MM.1S (cell line): ENCODE measurements around the gene ADAMTS18.

Source experiments
- DNase-seq: peaks from one replicate; pipeline ENCODE4 v3.0.0-alpha.2; 2015
- H2AFZ ChIP-seq: fragments of 300-600 bp; sonication (generic); 2 replicates; pipeline ENCODE4 v1.6.0; 2016; ENCODE audit warnings: antibody characterized with exemption, low read length
- H3F3A ChIP-seq: fragments of 300-600 bp; sonication (generic); 2 replicates; pipeline ENCODE4 v1.6.1; 2016; ENCODE audit warnings: mild to moderate bottlenecking, antibody characterized with exemption, low read length, moderate library complexity, mixed read lengths; ENCODE audit not compliant: insufficient read depth
- H3K27ac ChIP-seq: fragments of 300-600 bp; sonication (generic); 2 replicates; pipeline ENCODE4 v1.5.1; 2016; ENCODE audit warnings: mild to moderate bottlenecking, low read length
- H3K27me3 ChIP-seq: fragments of 300-600 bp; sonication (generic); replicated peaks from 2 replicates; pipeline ENCODE4 v1.6.0; 2016; ENCODE audit warnings: low read length; ENCODE audit not compliant: insufficient read depth
- H3K36me3 ChIP-seq: fragments of 300-600 bp; sonication (generic); replicated peaks from 2 replicates; pipeline ENCODE4 v1.6.1; 2016; ENCODE audit warnings: mild to moderate bottlenecking, low read length, mixed read lengths; ENCODE audit not compliant: insufficient read depth
- H3K4me1 ChIP-seq: fragments of 300-600 bp; sonication (generic); 2 replicates; pipeline ENCODE4 v1.6.1; 2016; ENCODE audit warnings: low read length, mixed read lengths
- H3K4me2 ChIP-seq: fragments of 300-600 bp; sonication (generic); 2 replicates; pipeline ENCODE4 v1.6.0; 2016; ENCODE audit warnings: low read depth, low read length
- H3K4me3 ChIP-seq: fragments of 300-600 bp; sonication (generic); 2 replicates; pipeline ENCODE4 v1.5.1; 2016; ENCODE audit warnings: low read length, mixed read lengths
- H3K79me2 ChIP-seq: fragments of 300-600 bp; sonication (generic); 2 replicates; pipeline ENCODE4 v1.6.1; 2016; ENCODE audit warnings: mixed run types, low read length, mixed read lengths
- H3K9ac ChIP-seq: fragments of 300-600 bp; sonication (generic); 2 replicates; pipeline ENCODE4 v1.6.1; 2016; ENCODE audit warnings: low read length, mixed read lengths
- H3K9me2 ChIP-seq: fragments of 300-600 bp; sonication (generic); replicated peaks from 2 replicates; pipeline ENCODE4 v1.6.1; 2016; ENCODE audit warnings: mild to moderate bottlenecking, low read length, mixed read lengths; ENCODE audit not compliant: insufficient read depth
- H3K9me3 ChIP-seq: fragments of 300-600 bp; sonication (generic); replicated peaks from 2 replicates; pipeline ENCODE4 v1.6.1; 2016; ENCODE audit warnings: mild to moderate bottlenecking, low read length, mixed read lengths; ENCODE audit not compliant: insufficient read depth
- H4K20me1 ChIP-seq: fragments of 300-600 bp; sonication (generic); 2 replicates; pipeline ENCODE4 v1.6.1; 2016; ENCODE audit warnings: mild to moderate bottlenecking, low read length, moderate library complexity, mixed read lengths; ENCODE audit not compliant: insufficient read depth
- CTCF ChIP-seq: fragments of 300-600 bp; sonication (generic); IDR thresholded peaks from 2 replicates; pipeline ENCODE4 v1.5.1; 2016; ENCODE audit warnings: antibody characterized with exemption, low read length, mixed read lengths
- EZH2 ChIP-seq: fragments of 300-600 bp; sonication (generic); optimal IDR thresholded peaks from 2 replicates; pipeline ENCODE3; 2017; ENCODE audit warnings: low read depth, mild to moderate bottlenecking, antibody characterized with exemption, low read length, mixed read lengths
- EZH2phosphoT487 ChIP-seq: fragments of 300-600 bp; sonication (generic); IDR thresholded peaks from 2 replicates; pipeline ENCODE4 v1.6.1; 2018; ENCODE audit warnings: antibody characterized with exemption, low read length

ADAMTS18 gene

GRCh38 chr16:77424871-77425604, 9.8 kb downstream of the ADAMTS18 start:
- Histone ChIP-seq H3K9me2 (no peaks in the 10 kb centered on the region), H3F3A (no peaks in the 10 kb centered on the region), H3K36me3 (no peaks in the 10 kb centered on the region), H3K4me1 (no peaks in the 10 kb centered on the region), H3K4me3 (no peak overlapping the region), H3K27ac (no peak overlapping the region), H2AFZ (no peak overlapping the region), H3K9ac (no peak overlapping the region), H3K4me2 (no peak overlapping the region), H3K79me2 (no peaks in the 10 kb centered on the region), H4K20me1 (no peaks in the 10 kb centered on the region), H3K9me3 (no peaks in the 10 kb centered on the region), H3K27me3 (no peaks in the 10 kb centered on the region)
- no peak for TF ChIP-seq EZH2phosphoT487
- TF ChIP-seq EZH2: no peak
- TF ChIP-seq CTCF: no peak
- no peak for DNase-seq

- H4K20me1 ChIP-seq: no peaks in the 10 kb centered on the region
- no peaks in the 10 kb centered on the region for H3K9me2 ChIP-seq
- no peaks in the 10 kb centered on the region for H3K4me1 ChIP-seq
- H3K27ac ChIP-seq: no peak overlapping the region
- no peaks in the 10 kb centered on the region; the same call in 1 of the 2 replicates for H3K27me3 ChIP-seq
- no peaks in the 10 kb centered on the region for H3K36me3 ChIP-seq
- no peak overlapping the region for H2AFZ ChIP-seq
- H3K9me3 ChIP-seq: no peaks in the 10 kb centered on the region
- no peaks in the 10 kb centered on the region for H3F3A ChIP-seq
- DNase-seq: no peak
- no peak overlapping the region for H3K4me3 ChIP-seq
- no peak overlapping the region for H3K4me2 ChIP-seq
- H3K9ac ChIP-seq: no peak overlapping the region
- no peaks in the 10 kb centered on the region for H3K79me2 ChIP-seq
- TF ChIP-seq EZH2: no peak
- TF ChIP-seq CTCF: no peak
- no peak for TF ChIP-seq EZH2phosphoT487
These were observed 12.5 kb downstream of the ADAMTS18 start for GRCh38 chr16:77422196-77422784.

- Histone ChIP-seq H3K4me1 (no peaks in the 10 kb centered on the region), H3K4me3 (no peak overlapping the region), H3F3A (no peaks in the 10 kb centered on the region), H3K4me2 (no peak overlapping the region), H3K9me3 (no peaks in the 10 kb centered on the region), H2AFZ (no peak overlapping the region), H3K27ac (no peak overlapping the region), H3K27me3 (peaks cover 12% of the 10 kb centered on the region; the same call in 1 of the 2 replicates), H3K36me3 (no peaks in the 10 kb centered on the region), H3K9me2 (no peaks in the 10 kb centered on the region), H3K9ac (no peak overlapping the region), H3K79me2 (no peaks in the 10 kb centered on the region), H4K20me1 (no peaks in the 10 kb centered on the region)
- no peak for TF ChIP-seq EZH2phosphoT487
- TF ChIP-seq CTCF: no peak
- no peak for TF ChIP-seq EZH2
- no peak for DNase-seq
These were observed 17.8 kb downstream of the ADAMTS18 start for GRCh38 chr16:77416939-77417480.
